ENCODE results near the gene HSPA14. TPM values are rescaled to one million over a fixed set of nuclear protein-coding genes. Genes with fewer than 3 reads are reported as not detected.

HSPA14 gene
- total RNA-seq, 1 experiment from 2014 or later = 30.1 TPM

DNA sequence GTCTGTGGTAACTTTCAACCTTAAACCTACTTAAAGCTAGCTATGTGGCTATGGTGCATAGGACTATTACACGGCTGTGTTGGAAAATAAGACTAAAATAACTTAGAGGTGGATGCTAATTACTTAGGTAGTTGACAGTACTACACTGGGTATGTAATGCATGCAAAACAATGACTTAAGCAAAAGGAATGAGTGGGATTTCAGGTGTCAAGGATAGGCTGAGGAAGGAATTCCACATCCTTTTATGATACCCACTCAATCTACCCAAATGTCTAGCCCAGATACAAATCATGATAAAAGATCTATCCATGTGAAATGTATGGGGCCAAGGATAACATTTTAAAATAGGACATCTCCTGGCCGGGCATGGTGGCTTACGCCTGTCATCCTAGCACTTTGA is 14.1 kb upstream of the HSPA14 start:
- H3K9me3 Mint-ChIP-seq = no peaks in the 10 kb centered on the region
- H3K36me3 Mint-ChIP-seq = no peaks in the 10 kb centered on the region
- H3K27me3 Mint-ChIP-seq (ENCODE audit: low read depth) = peaks cover 13% of the 10 kb centered on the region; the same call in 1 of the 2 replicates
- no peak overlapping the region for H3K27ac Mint-ChIP-seq
- DNase-seq (ENCODE audit: low spot score) = no peak
- ChIA-PET POLR2A (interaction anchor here (1.7 kb wide), 1 partner anchor 14 kb away, joined by 8 read pairs; the partner anchor contains the start of genes CDNF, HSPA14 and MSANTD7), CTCF (interaction anchor here (0.8 to 3.3 kb wide), 13 partner anchors 10 to 326 kb away, joined by 3 to 28 read pairs (median 4); partner anchors contain the start of genes CDNF, HSPA14 and MSANTD7)
- peaks cover 21% of the 10 kb centered on the region for H3K4me1 Mint-ChIP-seq
- no peak for ATAC-seq
- no peak overlapping the region for H3K4me3 Mint-ChIP-seq
- TF ChIP-seq, protein P1, sequence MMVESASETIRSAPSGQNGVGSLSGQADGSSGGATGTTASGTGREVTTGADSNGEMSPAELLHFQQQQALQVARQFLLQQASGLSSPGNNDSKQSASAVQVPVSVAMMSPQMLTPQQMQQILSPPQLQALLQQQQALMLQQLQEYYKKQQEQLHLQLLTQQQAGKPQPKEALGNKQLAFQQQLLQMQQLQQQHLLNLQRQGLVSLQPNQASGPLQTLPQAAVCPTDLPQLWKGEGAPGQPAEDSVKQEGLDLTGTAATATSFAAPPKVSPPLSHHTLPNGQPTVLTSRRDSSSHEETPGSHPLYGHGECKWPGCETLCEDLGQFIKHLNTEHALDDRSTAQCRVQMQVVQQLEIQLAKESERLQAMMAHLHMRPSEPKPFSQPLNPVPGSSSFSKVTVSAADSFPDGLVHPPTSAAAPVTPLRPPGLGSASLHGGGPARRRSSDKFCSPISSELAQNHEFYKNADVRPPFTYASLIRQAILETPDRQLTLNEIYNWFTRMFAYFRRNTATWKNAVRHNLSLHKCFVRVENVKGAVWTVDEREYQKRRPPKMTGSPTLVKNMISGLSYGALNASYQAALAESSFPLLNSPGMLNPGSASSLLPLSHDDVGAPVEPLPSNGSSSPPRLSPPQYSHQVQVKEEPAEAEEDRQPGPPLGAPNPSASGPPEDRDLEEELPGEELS (CRISPR knock-in tag; IDR thresholded peaks at IDR 0.05) = no peak
- TF ChIP-seq, protein P2, sequence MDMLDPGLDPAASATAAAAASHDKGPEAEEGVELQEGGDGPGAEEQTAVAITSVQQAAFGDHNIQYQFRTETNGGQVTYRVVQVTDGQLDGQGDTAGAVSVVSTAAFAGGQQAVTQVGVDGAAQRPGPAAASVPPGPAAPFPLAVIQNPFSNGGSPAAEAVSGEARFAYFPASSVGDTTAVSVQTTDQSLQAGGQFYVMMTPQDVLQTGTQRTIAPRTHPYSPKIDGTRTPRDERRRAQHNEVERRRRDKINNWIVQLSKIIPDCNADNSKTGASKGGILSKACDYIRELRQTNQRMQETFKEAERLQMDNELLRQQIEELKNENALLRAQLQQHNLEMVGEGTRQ (CRISPR knock-in tag; IDR thresholded peaks at IDR 0.05) = no peak
- TF ChIP-seq FOXK1 (CRISPR knock-in tag; IDR thresholded peaks at IDR 0.05) = no peak
- no peak for TF ChIP-seq GRHL2 (CRISPR knock-in tag; IDR thresholded peaks at IDR 0.05; ENCODE audit: insufficient replicate concordance, severe bottlenecking)
- TF ChIP-seq ZNF232 (CRISPR knock-in tag; IDR thresholded peaks at IDR 0.05) = no peak
- TF ChIP-seq, protein P3, sequence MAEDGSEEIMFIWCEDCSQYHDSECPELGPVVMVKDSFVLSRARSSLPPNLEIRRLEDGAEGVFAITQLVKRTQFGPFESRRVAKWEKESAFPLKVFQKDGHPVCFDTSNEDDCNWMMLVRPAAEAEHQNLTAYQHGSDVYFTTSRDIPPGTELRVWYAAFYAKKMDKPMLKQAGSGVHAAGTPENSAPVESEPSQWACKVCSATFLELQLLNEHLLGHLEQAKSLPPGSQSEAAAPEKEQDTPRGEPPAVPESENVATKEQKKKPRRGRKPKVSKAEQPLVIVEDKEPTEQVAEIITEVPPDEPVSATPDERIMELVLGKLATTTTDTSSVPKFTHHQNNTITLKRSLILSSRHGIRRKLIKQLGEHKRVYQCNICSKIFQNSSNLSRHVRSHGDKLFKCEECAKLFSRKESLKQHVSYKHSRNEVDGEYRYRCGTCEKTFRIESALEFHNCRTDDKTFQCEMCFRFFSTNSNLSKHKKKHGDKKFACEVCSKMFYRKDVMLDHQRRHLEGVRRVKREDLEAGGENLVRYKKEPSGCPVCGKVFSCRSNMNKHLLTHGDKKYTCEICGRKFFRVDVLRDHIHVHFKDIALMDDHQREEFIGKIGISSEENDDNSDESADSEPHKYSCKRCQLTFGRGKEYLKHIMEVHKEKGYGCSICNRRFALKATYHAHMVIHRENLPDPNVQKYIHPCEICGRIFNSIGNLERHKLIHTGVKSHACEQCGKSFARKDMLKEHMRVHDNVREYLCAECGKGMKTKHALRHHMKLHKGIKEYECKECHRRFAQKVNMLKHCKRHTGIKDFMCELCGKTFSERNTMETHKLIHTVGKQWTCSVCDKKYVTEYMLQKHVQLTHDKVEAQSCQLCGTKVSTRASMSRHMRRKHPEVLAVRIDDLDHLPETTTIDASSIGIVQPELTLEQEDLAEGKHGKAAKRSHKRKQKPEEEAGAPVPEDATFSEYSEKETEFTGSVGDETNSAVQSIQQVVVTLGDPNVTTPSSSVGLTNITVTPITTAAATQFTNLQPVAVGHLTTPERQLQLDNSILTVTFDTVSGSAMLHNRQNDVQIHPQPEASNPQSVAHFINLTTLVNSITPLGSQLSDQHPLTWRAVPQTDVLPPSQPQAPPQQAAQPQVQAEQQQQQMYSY (CRISPR knock-in tag; IDR thresholded peaks at IDR 0.05) = no peak
- TF ChIP-seq GABPB1 (CRISPR knock-in tag; IDR thresholded peaks at IDR 0.05) = no peak
- TF ChIP-seq, protein P4, sequence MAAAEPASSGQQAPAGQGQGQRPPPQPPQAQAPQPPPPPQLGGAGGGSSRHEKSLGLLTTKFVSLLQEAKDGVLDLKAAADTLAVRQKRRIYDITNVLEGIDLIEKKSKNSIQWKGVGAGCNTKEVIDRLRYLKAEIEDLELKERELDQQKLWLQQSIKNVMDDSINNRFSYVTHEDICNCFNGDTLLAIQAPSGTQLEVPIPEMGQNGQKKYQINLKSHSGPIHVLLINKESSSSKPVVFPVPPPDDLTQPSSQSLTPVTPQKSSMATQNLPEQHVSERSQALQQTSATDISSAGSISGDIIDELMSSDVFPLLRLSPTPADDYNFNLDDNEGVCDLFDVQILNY (CRISPR knock-in tag; IDR thresholded peaks at IDR 0.05) = no peak
- TF ChIP-seq, protein P5, sequence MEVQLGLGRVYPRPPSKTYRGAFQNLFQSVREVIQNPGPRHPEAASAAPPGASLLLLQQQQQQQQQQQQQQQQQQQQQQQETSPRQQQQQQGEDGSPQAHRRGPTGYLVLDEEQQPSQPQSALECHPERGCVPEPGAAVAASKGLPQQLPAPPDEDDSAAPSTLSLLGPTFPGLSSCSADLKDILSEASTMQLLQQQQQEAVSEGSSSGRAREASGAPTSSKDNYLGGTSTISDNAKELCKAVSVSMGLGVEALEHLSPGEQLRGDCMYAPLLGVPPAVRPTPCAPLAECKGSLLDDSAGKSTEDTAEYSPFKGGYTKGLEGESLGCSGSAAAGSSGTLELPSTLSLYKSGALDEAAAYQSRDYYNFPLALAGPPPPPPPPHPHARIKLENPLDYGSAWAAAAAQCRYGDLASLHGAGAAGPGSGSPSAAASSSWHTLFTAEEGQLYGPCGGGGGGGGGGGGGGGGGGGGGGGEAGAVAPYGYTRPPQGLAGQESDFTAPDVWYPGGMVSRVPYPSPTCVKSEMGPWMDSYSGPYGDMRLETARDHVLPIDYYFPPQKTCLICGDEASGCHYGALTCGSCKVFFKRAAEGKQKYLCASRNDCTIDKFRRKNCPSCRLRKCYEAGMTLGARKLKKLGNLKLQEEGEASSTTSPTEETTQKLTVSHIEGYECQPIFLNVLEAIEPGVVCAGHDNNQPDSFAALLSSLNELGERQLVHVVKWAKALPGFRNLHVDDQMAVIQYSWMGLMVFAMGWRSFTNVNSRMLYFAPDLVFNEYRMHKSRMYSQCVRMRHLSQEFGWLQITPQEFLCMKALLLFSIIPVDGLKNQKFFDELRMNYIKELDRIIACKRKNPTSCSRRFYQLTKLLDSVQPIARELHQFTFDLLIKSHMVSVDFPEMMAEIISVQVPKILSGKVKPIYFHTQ (CRISPR knock-in tag; IDR thresholded peaks at IDR 0.05) = no peak
- TF ChIP-seq, protein P6, sequence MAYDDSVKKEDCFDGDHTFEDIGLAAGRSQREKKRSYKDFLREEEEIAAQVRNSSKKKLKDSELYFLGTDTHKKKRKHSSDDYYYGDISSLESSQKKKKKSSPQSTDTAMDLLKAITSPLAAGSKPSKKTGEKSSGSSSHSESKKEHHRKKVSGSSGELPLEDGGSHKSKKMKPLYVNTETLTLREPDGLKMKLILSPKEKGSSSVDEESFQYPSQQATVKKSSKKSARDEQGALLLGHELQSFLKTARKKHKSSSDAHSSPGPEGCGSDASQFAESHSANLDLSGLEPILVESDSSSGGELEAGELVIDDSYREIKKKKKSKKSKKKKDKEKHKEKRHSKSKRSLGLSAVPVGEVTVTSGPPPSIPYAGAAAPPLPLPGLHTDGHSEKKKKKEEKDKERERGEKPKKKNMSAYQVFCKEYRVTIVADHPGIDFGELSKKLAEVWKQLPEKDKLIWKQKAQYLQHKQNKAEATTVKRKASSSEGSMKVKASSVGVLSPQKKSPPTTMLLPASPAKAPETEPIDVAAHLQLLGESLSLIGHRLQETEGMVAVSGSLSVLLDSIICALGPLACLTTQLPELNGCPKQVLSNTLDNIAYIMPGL (CRISPR knock-in tag; IDR thresholded peaks at IDR 0.05) = no peak
- no peak for TF ChIP-seq ELF4 (CRISPR knock-in tag; IDR thresholded peaks at IDR 0.05; ENCODE audit: low read depth)
- no peak for TF ChIP-seq EMX1 (CRISPR knock-in tag; IDR thresholded peaks at IDR 0.05)
- TF ChIP-seq, protein P7, sequence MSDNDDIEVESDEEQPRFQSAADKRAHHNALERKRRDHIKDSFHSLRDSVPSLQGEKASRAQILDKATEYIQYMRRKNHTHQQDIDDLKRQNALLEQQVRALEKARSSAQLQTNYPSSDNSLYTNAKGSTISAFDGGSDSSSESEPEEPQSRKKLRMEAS (CRISPR knock-in tag; IDR thresholded peaks at IDR 0.05) = no peak
- TF ChIP-seq ZNF138 (CRISPR knock-in tag; conservative IDR thresholded peaks at IDR 0.05) = no peak

Measured in WTC11 (cell line).